ENCODE measurements around the gene PPDPF.
"Not testable (repeated sequence)": the region's sequence is repeated elsewhere in the genome, so short reads cannot be mapped to it uniquely, and the experiment has no call there.

The PPDPF gene

GRCh38 chr20:63565021-63565698 lies 44.6 kb downstream of the PPDPF start:
- DNase-seq (ENCODE audit: low read depth), result no peak

DNA sequence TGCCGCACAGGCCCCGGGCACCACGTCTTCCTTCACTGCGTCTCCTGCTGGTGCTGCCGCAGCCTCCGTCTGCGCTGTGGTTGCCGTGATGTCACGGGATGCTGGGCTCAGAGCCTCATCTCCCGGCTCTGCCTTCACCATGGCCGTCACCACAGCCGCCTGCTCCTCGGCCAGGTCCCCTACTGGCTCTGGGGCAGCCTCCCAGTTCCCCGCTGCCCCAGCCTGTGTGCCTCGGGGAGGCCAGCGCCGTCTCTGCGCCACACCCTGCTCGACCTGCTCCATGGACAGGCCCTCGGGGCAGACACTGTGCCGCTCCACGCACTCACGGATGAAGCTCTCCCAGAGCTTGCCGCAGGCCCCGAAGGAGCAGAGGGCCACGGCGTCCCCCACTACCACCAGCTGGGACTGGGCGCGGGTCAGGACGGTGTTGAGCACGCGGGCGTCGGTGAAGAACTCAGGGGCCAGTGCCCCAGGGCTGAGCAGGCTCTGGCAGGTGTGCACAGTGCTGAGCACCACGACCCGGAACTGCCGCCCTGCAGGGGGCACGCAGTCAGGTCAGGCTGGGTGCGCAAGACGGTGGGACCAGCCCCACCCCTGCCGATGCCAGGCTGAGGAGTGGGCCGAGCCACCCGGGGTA lies 45.3 kb downstream of the PPDPF start:
- no peak for DNase-seq (ENCODE audit: low read depth)

DNA sequence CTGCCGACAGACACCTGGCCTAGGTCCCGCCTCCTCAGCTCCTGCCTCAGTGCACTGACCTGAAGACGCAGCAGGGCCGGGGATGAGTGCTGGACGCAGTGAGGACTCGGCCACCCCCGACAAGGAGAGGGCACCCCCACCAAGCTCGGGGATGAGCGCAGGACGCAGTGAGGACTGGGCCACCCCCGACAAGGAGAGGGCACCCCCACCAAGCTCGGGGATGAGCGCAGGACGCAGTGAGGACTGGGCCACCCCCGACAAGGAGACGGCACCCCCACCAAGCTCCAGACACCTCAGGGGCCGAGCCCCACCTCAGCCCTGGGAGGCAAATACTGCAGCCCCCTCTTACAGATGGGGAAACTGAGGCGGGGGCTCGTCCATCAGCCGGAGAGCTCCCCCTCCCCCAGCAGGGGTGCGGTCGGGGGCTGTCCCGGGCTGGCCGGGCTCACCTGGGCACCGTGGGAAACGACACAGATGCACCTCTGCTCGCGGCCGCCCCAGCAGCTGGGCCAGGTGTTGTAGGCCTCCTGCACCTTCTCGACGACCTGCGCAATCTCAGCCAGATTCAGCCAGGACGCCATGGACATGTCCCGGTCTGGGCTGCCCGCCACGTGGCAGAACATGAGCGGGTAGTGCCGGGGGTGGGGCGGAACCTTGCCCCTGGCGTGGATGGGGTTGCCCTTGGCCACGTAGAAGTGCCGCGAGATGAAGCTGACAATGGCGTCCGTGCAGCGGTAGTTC lies 46.0 kb downstream of the PPDPF start:
- no peak for DNase-seq (ENCODE audit: low read depth)

GRCh38 chr20:63567136-63567385 lies 46.5 kb downstream of the PPDPF start:
- peak; percentile 71 for DNase-seq (ENCODE audit: low read depth)

DNA sequence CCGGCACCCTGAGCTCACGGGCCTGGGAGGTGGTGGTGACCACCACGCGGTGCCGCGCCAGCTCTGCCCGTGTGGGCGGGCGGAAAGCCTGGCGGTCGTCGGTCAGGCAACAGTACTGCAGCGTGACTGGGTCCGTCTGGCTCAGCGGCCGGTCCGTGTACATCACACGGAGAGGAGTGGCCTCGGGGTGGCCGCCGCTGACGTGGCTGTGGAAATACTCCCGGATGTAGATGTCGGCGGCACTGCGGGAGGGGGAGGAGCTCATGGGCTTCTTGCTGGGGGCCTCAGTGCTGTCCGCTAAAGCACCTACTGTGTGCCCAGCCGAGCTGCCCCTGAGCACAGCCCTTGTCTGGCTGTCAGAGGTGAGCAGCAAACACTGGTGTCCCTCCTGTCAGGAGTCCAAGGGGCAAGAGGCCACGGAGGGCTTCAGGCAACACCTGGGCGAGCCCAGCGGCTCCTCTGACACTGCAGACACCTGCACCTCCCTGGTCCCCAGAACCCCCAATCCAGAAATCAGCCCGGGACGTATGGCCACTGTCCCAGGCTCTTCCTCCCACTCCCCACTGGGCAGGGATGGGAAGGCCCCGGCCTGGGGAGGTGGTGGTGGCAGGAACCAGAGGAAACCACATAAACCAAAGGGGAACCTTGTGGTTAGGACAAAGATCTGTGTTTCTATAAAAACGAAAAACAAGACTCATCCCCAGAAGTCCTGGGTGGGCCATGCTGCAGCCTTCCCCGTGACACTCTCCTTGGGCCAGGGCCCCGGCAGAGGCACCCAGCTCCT lies 47.0 kb downstream of the PPDPF start:
- DNase-seq (ENCODE audit: low read depth), result peak; percentile 82

GRCh38 chr20:63568170-63568981 lies 47.8 kb downstream of the PPDPF start:
- DNase-seq (ENCODE audit: low read depth), result peak; percentile 37

DNA sequence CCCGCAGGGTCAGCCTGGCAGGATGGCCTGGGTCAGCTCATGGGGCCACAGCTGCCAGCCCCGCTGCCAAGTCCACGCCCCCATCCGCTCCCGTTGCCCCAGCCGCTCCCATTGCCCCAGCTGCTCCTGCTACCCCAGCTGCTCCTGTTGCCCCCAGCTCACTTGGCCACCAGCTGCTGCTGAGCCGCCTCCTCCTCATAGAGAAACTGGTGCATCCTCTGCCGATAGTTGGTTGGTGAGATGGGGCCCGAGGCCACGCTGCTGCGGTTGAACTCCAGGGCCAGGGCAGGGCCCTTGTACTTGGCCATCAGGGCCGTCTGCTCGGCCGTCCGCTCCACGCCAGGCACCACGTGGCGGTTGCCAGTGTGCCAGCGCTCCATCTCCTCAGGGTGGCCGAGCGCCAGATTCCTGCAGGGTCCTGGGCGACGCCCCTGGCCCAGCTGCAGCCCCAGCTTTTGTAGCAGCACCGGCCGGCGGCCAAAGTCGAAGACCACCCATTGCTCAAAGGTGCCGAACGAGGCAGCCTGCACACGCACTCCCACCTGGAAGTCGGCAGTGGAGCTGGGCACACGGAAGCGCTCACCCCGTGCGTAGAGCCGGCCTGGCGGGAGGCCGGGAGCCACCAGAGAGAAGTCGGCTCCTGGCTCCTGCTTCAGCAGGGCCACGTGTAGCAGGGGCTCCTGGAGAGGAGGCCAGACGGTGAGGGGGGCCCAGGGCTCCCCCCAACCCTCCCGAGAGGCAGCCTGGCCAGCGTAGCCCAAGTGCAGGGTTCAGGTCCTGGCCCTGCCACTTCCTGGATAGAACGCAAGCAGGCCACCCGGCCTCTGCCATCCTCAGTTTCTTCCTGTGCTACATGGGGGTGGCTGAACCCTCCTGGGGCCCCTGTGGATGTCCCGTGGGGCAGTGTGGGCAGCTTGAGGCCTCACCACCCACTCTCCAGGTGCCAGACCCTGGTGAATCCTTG lies 48.7 kb downstream of the PPDPF start:
- no peak for DNase-seq (ENCODE audit: low read depth)

DNA sequence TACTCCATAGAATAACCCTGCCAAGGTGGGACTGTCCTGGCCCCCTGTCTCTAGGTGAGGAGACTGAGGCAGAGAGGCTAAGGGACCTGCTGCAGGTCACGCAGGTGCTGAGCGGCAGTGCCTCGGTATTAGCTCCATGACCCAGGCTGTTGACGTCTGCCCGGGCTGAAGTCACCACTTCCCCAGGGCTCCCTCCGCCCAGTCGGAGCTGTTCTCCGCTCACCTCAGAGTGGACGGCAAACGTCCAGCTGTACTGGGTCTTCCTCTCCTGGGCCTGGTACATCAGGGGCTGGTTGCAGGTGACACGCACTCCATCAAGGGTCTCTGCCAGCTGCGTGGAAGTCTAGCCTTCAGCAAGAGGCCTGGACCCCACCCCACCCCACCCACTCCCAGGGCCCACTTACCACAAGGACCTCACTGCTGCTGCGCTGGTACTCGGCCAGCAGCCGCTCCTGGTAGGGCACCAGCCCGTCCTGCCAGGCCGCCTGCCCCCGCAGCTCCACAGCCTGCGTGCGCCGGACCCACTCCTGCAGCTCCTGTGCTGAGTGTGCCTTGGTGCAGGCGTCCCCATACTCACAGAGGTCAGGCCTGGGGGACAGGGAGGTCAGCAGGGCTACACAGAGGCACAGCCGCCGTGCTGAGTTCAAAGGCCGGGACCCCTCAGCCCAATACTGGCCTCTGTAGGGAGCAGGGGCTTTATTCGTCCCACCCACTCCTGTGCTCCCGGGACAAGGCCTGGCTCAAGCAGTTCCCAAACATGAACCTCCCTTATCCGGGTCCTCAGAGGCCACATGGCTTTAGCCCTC lies 49.9 kb downstream of the PPDPF start:
- DNase-seq (ENCODE audit: low read depth), result no peak

DNA sequence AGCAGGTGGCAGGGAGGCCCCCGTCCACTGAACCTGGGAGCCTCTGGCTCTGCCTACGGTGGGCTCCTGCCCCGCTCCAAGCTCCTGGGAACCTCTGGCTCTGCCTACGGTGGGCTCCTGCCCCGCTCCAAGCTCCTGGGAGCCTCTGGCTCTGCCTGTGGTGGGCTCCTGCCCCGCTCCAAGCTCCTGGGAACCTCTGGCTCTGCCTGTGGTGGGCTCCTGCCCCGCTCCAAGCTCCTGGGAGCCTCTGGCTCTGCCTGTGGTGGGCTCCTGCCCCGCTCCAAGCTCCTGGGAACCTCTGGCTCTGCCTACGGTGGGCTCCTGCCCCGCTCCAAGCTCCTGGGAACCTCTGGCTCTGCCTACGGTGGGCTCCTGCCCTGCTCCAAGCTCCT lies 50.5 kb downstream of the PPDPF start:
- DNase-seq (ENCODE audit: low read depth), result not testable (repeated sequence)
